H1 (cell line): Measurements from ENCODE around the gene MOV10L1. TPM values are rescaled to one million over a fixed set of nuclear protein-coding genes. Genes with fewer than 3 reads are reported as not detected.

Source experiments
- CTCF ChIA-PET: fragments of 300-600 bp; sonication (Branson Sonifier 250); formaldehyde crosslinking; loops from one replicate; lab custom pipeline; 2021; ENCODE audit not compliant: partially characterized antibody; lab: Charles Lee
- POLR2A ChIA-PET: fragments of 300-600 bp; sonication (Branson Sonifier 250); formaldehyde crosslinking; loops from one replicate; lab custom pipeline; 2021; ENCODE audit warnings: inconsistent platforms; ENCODE audit not compliant: partially characterized antibody; lab: Charles Lee
- DNase-seq, 2 experiments: peaks; one replicate each; pipeline versions ENCODE4 v3.0.0 to v3.0.0-alpha.2; 2010 to 2022; ENCODE audit warnings: low spot score in 2 of 2, low read depth in 1 of 2, mixed read lengths in 1 of 2
- FAIRE-seq: peaks from 2 replicates; lab custom pipeline; 2011; peaks lifted over from hg19 to GRCh38; lab: Jason Lieb, UNC
- H2AFZ ChIP-seq: 2 replicates; pipeline ENCODE4 v1.8.1; 2012; ENCODE audit warnings: low read length, inconsistent platforms
- H2AK5ac ChIP-seq: 2 replicates; pipeline ENCODE4 v1.6.1; 2013; ENCODE audit warnings: low read depth, low read length
- H2BK120ac ChIP-seq: replicated peaks from 2 replicates; pipeline ENCODE3; 2013; ENCODE audit warnings: low read depth, low read length, inconsistent platforms
- H2BK12ac ChIP-seq: 2 replicates; pipeline ENCODE4 v1.6.1; 2013; ENCODE audit warnings: low read depth, low read length
- H2BK15ac ChIP-seq: 2 replicates; pipeline ENCODE4 v1.6.1; 2013; ENCODE audit warnings: low read length
- H2BK20ac ChIP-seq: 2 replicates; pipeline ENCODE4 v1.6.1; 2013; ENCODE audit warnings: low read length
- H2BK5ac ChIP-seq: 2 replicates; pipeline ENCODE4 v1.6.1; 2013; ENCODE audit warnings: low read depth, low read length
- H3K14ac ChIP-seq: 2 replicates; pipeline ENCODE4 v1.6.1; 2013; ENCODE audit warnings: inconsistent platforms; ENCODE audit not compliant: insufficient read length
- H3K18ac ChIP-seq: 2 replicates; pipeline ENCODE4 v1.6.1; 2013; ENCODE audit warnings: low read length; ENCODE audit errors: extremely low read depth
- H3K23ac ChIP-seq: 2 replicates; pipeline ENCODE4 v1.6.1; 2013; ENCODE audit warnings: inconsistent platforms; ENCODE audit not compliant: insufficient read length
- H3K23me2 ChIP-seq: 2 replicates; pipeline ENCODE4 v1.6.1; 2013; ENCODE audit warnings: low read depth, low read length
- H3K27ac ChIP-seq: 2 replicates; pipeline ENCODE4 v1.6.1; 2011; ENCODE audit warnings: low read depth, low read length, inconsistent platforms
- H3K27me3 ChIP-seq, 4 experiments: replicated peaks in 1 of 4; 1 replicate in 1 of 4; 2 replicates in 3 of 4; pipeline versions ENCODE4 v1.6.1 to v1.8.1; 2011 to 2013; ENCODE audit warnings: low read length in 3 of 4, mild to moderate bottlenecking in 3 of 4, inconsistent platforms in 2 of 4, mixed read lengths in 2 of 4, moderate library complexity in 1 of 4; ENCODE audit not compliant: control insufficient read depth in 3 of 4, insufficient read depth in 3 of 4; ENCODE audit errors: extremely low read depth in 1 of 4
- H3K36me3 ChIP-seq, 4 experiments: 2 replicates each; pipeline versions ENCODE4 v1.6.1 to v1.8.1; 2011 to 2013; ENCODE audit warnings: mild to moderate bottlenecking in 4 of 4, low read length in 3 of 4, moderate library complexity in 2 of 4, control low read depth in 1 of 4, inconsistent platforms in 1 of 4; ENCODE audit not compliant: insufficient read depth in 4 of 4, control insufficient read depth in 2 of 4
- H3K4ac ChIP-seq: replicated peaks from 2 replicates; pipeline ENCODE3; 2013; ENCODE audit warnings: low read length, low read depth, mixed read lengths, inconsistent platforms; ENCODE audit not compliant: insufficient read length
- H3K4me1 ChIP-seq, 4 experiments: replicated peaks in 1 of 4; 1 replicate in 1 of 4; 2 replicates in 3 of 4; pipeline versions ENCODE4 v1.6.1 to v1.8.1; 2011 to 2013; ENCODE audit warnings: low read length in 3 of 4, inconsistent platforms in 2 of 4, mixed read lengths in 1 of 4; ENCODE audit not compliant: insufficient read depth in 4 of 4, control insufficient read depth in 3 of 4
- H3K4me2 ChIP-seq, 2 experiments: 2 replicates each; pipeline versions ENCODE4 v1.6.1 to v1.8.1; 2011 to 2013; ENCODE audit warnings: low read depth in 2 of 2, low read length in 2 of 2, control low read depth in 1 of 2, inconsistent platforms in 1 of 2, mild to moderate bottlenecking in 1 of 2; ENCODE audit not compliant: insufficient read depth in 1 of 2
- H3K4me3 ChIP-seq, 4 experiments: fragments of 200-600, 300-600 bp in 1 of 4; sonication (generic), shearing (Covaris generic), sonication (Bioruptor Twin) in 1 of 4; 2 replicates each; pipeline versions ENCODE4 v1.5.1 to v1.8.1; 2011 to 2016; ENCODE audit warnings: low read length in 4 of 4, low read depth in 3 of 4, control low read depth in 2 of 4, inconsistent platforms in 2 of 4, mild to moderate bottlenecking in 2 of 4, mixed read lengths in 1 of 4, moderate library complexity in 1 of 4; ENCODE audit not compliant: insufficient read depth in 2 of 4; ENCODE audit errors: extremely low read depth in 1 of 4
- H3K56ac ChIP-seq: replicated peaks from 2 replicates; pipeline ENCODE3; 2013; ENCODE audit warnings: low read depth, mild to moderate bottlenecking, mixed read lengths, low read length, inconsistent platforms; ENCODE audit not compliant: insufficient read length
- H3K79me1 ChIP-seq: 2 replicates; pipeline ENCODE4 v1.6.1; 2013; ENCODE audit warnings: low read depth, low read length, control low read depth
- H3K79me2 ChIP-seq, 2 experiments: 2 replicates each; pipeline versions ENCODE4 v1.6.1 to v1.8.1; 2012 to 2013; ENCODE audit warnings: low read length in 2 of 2, mild to moderate bottlenecking in 2 of 2, inconsistent platforms in 1 of 2; ENCODE audit not compliant: insufficient read depth in 2 of 2, control insufficient read depth in 1 of 2
- H3K9ac ChIP-seq, 4 experiments: replicated peaks in 1 of 4; 1 replicate in 1 of 4; 2 replicates in 3 of 4; pipeline versions ENCODE4 v1.6.1 to v1.8.1; 2011 to 2013; ENCODE audit warnings: low read depth in 3 of 4, low read length in 3 of 4, control low read depth in 2 of 4, mild to moderate bottlenecking in 2 of 4, moderate library complexity in 2 of 4, inconsistent platforms in 1 of 4; ENCODE audit errors: extremely low read depth in 1 of 4
- H3K9me3 ChIP-seq, 2 experiments: 2 replicates each; pipeline versions ENCODE4 v1.6.1 to v1.8.1; 2012 to 2013; ENCODE audit warnings: mild to moderate bottlenecking in 2 of 2, moderate library complexity in 2 of 2, control low read depth in 1 of 2, inconsistent platforms in 1 of 2, low read depth in 1 of 2, low read length in 1 of 2, mixed read lengths in 1 of 2; ENCODE audit not compliant: insufficient read depth in 2 of 2
- H4K20me1 ChIP-seq, 2 experiments: replicated peaks in 1 of 2; 2 replicates each; pipeline versions ENCODE3 to v1.8.1; 2011 to 2013; ENCODE audit warnings: inconsistent platforms in 2 of 2, low read length in 2 of 2, mild to moderate bottlenecking in 1 of 2; ENCODE audit not compliant: insufficient read depth in 2 of 2, control insufficient read depth in 1 of 2
- H4K5ac ChIP-seq: 2 replicates; pipeline ENCODE4 v1.6.1; 2013; ENCODE audit warnings: low read length, low read depth, mixed read lengths, inconsistent platforms; ENCODE audit not compliant: insufficient read length
- H4K8ac ChIP-seq: 2 replicates; pipeline ENCODE4 v1.8.0; 2013; ENCODE audit warnings: mild to moderate bottlenecking, moderate library complexity, low read length, inconsistent platforms; ENCODE audit not compliant: insufficient read depth; ENCODE audit errors: extremely low read depth
- H4K91ac ChIP-seq: replicated peaks from 2 replicates; pipeline ENCODE3; 2013; ENCODE audit warnings: low read length, mixed read lengths, inconsistent platforms; ENCODE audit not compliant: insufficient read length
- CBX5 ChIP-seq: fragments of 300-800, 300-1000 bp; sonication (generic); IDR thresholded peaks from 2 replicates; pipeline ENCODE4 v1.7.1; 2016; ENCODE audit warnings: antibody characterized with exemption, low read length, low read depth
- CEBPB ChIP-seq: IDR thresholded peaks from 2 replicates; pipeline ENCODE4 v1.6.1; 2012; ENCODE audit warnings: low read depth, low read length
- EP300 ChIP-seq, 2 experiments: IDR thresholded peaks; 1 replicate in 1 of 2; 2 replicates in 1 of 2; pipeline ENCODE4 v1.6.1; 2011 to 2012; ENCODE audit warnings: low read depth in 2 of 2, low read length in 2 of 2, mild to moderate bottlenecking in 2 of 2, borderline replicate concordance in 1 of 2, inconsistent platforms in 1 of 2, moderate library complexity in 1 of 2
- JUN ChIP-seq: IDR thresholded peaks from 2 replicates; pipeline ENCODE4 v1.6.1; 2011; ENCODE audit warnings: low read depth, mild to moderate bottlenecking, improper control_type of control experiment, low read length
- KDM1A ChIP-seq: fragments of 200-600, 300-600 bp; sonication (generic); IDR thresholded peaks from 2 replicates; pipeline ENCODE4 v1.7.1; 2016; ENCODE audit warnings: mild to moderate bottlenecking, low read length, borderline replicate concordance
- MAFK ChIP-seq: IDR thresholded peaks from 2 replicates; pipeline ENCODE4 v1.6.1; 2012; ENCODE audit warnings: low read depth, mild to moderate bottlenecking, improper control_type of control experiment, low read length
- SIN3A ChIP-seq, 2 experiments: IDR thresholded peaks in 1 of 2; conservative IDR thresholded peaks in 1 of 2; 2 replicates each; pipeline ENCODE4 v1.6.1; 2011 to 2012; ENCODE audit warnings: low read length in 2 of 2, improper control_type of control experiment in 1 of 2, low read depth in 1 of 2, mild to moderate bottlenecking in 1 of 2
- SIRT6 ChIP-seq: IDR thresholded peaks from one replicate; pipeline ENCODE4 v1.7.1; 2012; ENCODE audit warnings: low read length, inconsistent platforms
- SP1 ChIP-seq: IDR thresholded peaks from 2 replicates; pipeline ENCODE4 v1.6.1; 2011; ENCODE audit warnings: low read depth, low read length
- SP2 ChIP-seq: IDR thresholded peaks from 2 replicates; pipeline ENCODE4 v1.6.1; 2012; ENCODE audit warnings: mild to moderate bottlenecking, low read length, inconsistent platforms
- SP4 ChIP-seq: IDR thresholded peaks from 2 replicates; pipeline ENCODE4 v1.6.1; 2012; ENCODE audit warnings: low read length, inconsistent platforms
- SRF ChIP-seq: IDR thresholded peaks from 2 replicates; pipeline ENCODE4 v1.6.1; 2011; ENCODE audit warnings: mild to moderate bottlenecking, low read depth, low read length, moderate library complexity
- TCF12 ChIP-seq: IDR thresholded peaks from 2 replicates; pipeline ENCODE4 v1.6.1; 2011; ENCODE audit warnings: low read depth, mild to moderate bottlenecking, low read length
- WGBS, 2 experiments: shearing (Covaris generic) in 1 of 2; methylation state at CpG; one replicate each; pipeline versions ENCODE4 v1.1.6 to v1.1.7; 2013 to 2015; ENCODE audit warnings: low lambda C conversion rate in 2 of 2, mixed read lengths in 2 of 2, inconsistent platforms in 1 of 2, low coverage in 1 of 2, missing lambda C conversion rate in 1 of 2; ENCODE audit not compliant: insufficient replicate concordance in 2 of 2, insufficient coverage in 1 of 2, insufficient read length in 1 of 2; ENCODE audit errors: extremely low coverage in 1 of 2, missing lambda C conversion rate in 1 of 2; 5-methylcytosine and 5-hydroxymethylcytosine counted together
- polyA plus RNA-seq, 7 experiments: library from polyadenylated mRNA; depleted of rRNA in 3 of 7; stranded (reverse) in 5 of 7; unstranded in 2 of 7; fragments of >200 nt in 5 of 7; fragments of 200-250 nt in 2 of 7; gene quantifications; 1 replicate in 5 of 7; 2 replicates in 1 of 7; 4 replicates in 1 of 7; pipeline versions ENCODE4 v1.2.1 to v1.2.3, GENCODE V29; 2011 to 2013; ENCODE audit warnings: missing spikeins in 2 of 7, mixed read lengths in 2 of 7
- total RNA-seq: library from RNA; stranded (reverse); fragmentation: NEBNext Ultra II Directional; extraction: Animal tissue kit (Norgen Biotek cat#: 25700); gene quantifications from 2 replicates; pipeline ENCODE4 v1.2.1, GENCODE V29; 2021

Gene MOV10L1
- total and polyA plus RNA-seq, 2 of the 8 experiments (the other 6 are each of a cell fraction or from before 2014, with no cell fraction given) = 0.32 TPM; not detected in 1

- no peaks in the 10 kb centered on the region for H3K23me2 ChIP-seq
- H3K27ac ChIP-seq = no peak overlapping the region
- H3K56ac ChIP-seq = no peak overlapping the region
- H2BK5ac ChIP-seq = no peak overlapping the region
- H3K4me1 ChIP-seq = peaks cover 0 to 8% (median 0%) of the 10 kb centered on the region in 4 experiments; a peak in 1 of 7 replicates
- no peaks in the 10 kb centered on the region for H4K20me1 ChIP-seq
- H3K4ac ChIP-seq = no peak overlapping the region
- no peak overlapping the region for H4K5ac ChIP-seq
- CTCF ChIA-PET = interaction anchor here (0.6 to 2.7 kb wide), 4 partner anchors 8 to 357 kb away, joined by 3 to 11 read pairs (median 4); no protein-coding TSS in a partner anchor
- no peaks in the 10 kb centered on the region for H3K9me3 ChIP-seq
- no peak overlapping the region for H3K23ac ChIP-seq
- 89% methylated on average over 21 of the region's 21 CpGs; no CpG with 5 or more reads in 1 of the 2 experiments for WGBS, 2 experiments
- H2AK5ac ChIP-seq = no peak overlapping the region
- H3K36me3 ChIP-seq = no peaks in the 10 kb centered on the region
- H3K18ac ChIP-seq = no peak overlapping the region
- H3K79me2 ChIP-seq = no peaks in the 10 kb centered on the region
- DNase-seq = no peak
- no peaks in the 10 kb centered on the region for H3K79me1 ChIP-seq
- POLR2A ChIA-PET = no interaction called here
- peak overlapping the region; percentile 27; the same call in 1 of the 2 replicates for H2BK12ac ChIP-seq
- H3K4me2 ChIP-seq = no peak overlapping the region
- H3K4me3 ChIP-seq = no peak overlapping the region
- H2BK15ac ChIP-seq = 0 out of 2 replicates have a peak overlapping the region, but pooled peaks have one; percentile 92
- H4K91ac ChIP-seq = no peak overlapping the region
- peak overlapping the region; percentile 80; the same call in 1 of the 2 replicates for H2BK20ac ChIP-seq
- no peak for FAIRE-seq
- no peak overlapping the region for H3K9ac ChIP-seq
- peaks cover 0 to 1% (median 0%) of the 10 kb centered on the region in 4 experiments; a peak in 2 of 7 replicates for H3K27me3 ChIP-seq
- no peak overlapping the region for H3K14ac ChIP-seq
- no peak overlapping the region for H2AFZ ChIP-seq
- H4K8ac ChIP-seq = no peak overlapping the region
- no peak overlapping the region for H2BK120ac ChIP-seq
- TF ChIP-seq CBX5 = no peak
- TF ChIP-seq JUN = no peak
- no peak for TF ChIP-seq TCF12
- no peak for TF ChIP-seq SP2
- TF ChIP-seq SIRT6 = no peak
- TF ChIP-seq EP300 (IDR thresholded peaks at IDR 0.05; ENCODE audit: borderline replicate concordance in 1 of 2, low read depth in 2 of 2, low read length in 2 of 2) = no peak
- no peak for TF ChIP-seq SRF
- TF ChIP-seq SP4 = no peak
- no peak for TF ChIP-seq SP1
- TF ChIP-seq KDM1A = no peak
- no peak for TF ChIP-seq MAFK
- TF ChIP-seq CEBPB = no peak
- TF ChIP-seq SIN3A (conservative IDR thresholded peaks at IDR 0.05 in 1 of 2, IDR thresholded peaks at IDR 0.05 in 1 of 2; ENCODE audit: low read depth in 1 of 2, low read length in 2 of 2) = no peak
Measured at GRCh38 chr22:50157709-50158375, 68.0 kb downstream of the MOV10L1 start.
